ENCODE results near the gene REEP5. TPM values are rescaled to one million over a fixed set of nuclear protein-coding genes. Genes with fewer than 3 reads are reported as not detected.

REEP5 gene
- total and polyA plus RNA-seq, 4 donors: 41.5 to 182 (median 44.0) TPM

DNA sequence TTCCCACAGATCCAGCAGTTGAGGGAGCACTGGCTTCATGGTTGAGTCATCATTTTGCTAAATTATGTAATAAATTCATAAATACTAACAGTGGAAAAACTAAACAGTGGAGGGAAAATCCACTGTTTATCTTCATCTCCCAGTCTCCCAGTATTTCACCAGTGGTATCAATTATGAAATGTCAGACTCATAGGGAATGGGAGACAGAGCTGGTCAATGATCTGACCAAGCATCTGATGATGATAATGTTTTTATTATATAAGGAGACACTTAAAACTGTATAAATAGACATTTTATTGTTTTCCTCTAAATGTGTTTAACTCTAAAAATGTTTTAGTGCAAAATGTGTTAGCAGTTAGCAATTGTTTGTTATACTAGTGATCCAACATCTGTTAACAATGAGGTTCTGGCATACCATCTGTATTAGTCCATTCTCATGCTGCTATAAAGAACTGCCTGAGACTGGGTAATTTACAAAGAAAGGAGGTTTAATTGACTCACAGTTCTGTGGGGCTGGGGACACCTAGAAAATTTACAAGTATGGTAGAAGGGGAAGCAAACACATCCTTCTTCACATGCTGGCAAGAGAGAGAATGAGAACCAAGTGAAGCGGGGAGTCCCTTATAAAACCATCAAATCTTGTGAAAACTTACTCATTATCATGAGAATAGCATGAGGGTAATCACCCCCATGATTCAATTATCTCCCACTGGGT lies 11.8 kb upstream of the REEP5 start:
- Histone ChIP-seq H3K27ac (ENCODE audit: low read depth in 1 of 2, low read length in 2 of 2) (no peak overlapping the region), H3K36me3 (ENCODE audit: control insufficient read depth in 4 of 4, insufficient read depth in 3 of 4, low read depth in 1 of 4, low read length in 3 of 4) (no peaks in the 10 kb centered on the region), H3K4me3 (ENCODE audit: low read depth in 1 of 3, low read length in 3 of 3) (no peak overlapping the region), H3K4me1 (ENCODE audit: control insufficient read depth in 4 of 4, insufficient read depth in 4 of 4, low read length in 3 of 4) (no peaks in the 10 kb centered on the region), H3K27me3 (ENCODE audit: control insufficient read depth in 4 of 4, insufficient read depth in 4 of 4, low read length in 3 of 4) (no peaks in the 10 kb centered on the region), H3K9me3 (ENCODE audit: control insufficient read depth in 4 of 4, low read length in 3 of 4) (no peaks in the 10 kb centered on the region), H3K9ac (ENCODE audit: low read depth in 1 of 2, low read length in 2 of 2) (no peak overlapping the region)
- 98% methylated on average over 1 of the region's 1 CpG for WGBS
- TF ChIP-seq EGR1 (IDR thresholded peaks at IDR 0.05; ENCODE audit: low read depth in 2 of 2) (no peak), HNF4G (IDR thresholded peaks at IDR 0.05) (no peak), RXRA (IDR thresholded peaks at IDR 0.05) (no peak), JUND (IDR thresholded peaks at IDR 0.05) (no peak), ATF3 (IDR thresholded peaks at IDR 0.05) (no peak), MAX (IDR thresholded peaks at IDR 0.05) (no peak), RAD21 (IDR thresholded peaks at IDR 0.05) (no peak), HNF4A (conservative IDR thresholded peaks at IDR 0.05) (no peak), REST (IDR thresholded peaks at IDR 0.05) (no peak)
- TF ChIP-seq, protein P1, sequence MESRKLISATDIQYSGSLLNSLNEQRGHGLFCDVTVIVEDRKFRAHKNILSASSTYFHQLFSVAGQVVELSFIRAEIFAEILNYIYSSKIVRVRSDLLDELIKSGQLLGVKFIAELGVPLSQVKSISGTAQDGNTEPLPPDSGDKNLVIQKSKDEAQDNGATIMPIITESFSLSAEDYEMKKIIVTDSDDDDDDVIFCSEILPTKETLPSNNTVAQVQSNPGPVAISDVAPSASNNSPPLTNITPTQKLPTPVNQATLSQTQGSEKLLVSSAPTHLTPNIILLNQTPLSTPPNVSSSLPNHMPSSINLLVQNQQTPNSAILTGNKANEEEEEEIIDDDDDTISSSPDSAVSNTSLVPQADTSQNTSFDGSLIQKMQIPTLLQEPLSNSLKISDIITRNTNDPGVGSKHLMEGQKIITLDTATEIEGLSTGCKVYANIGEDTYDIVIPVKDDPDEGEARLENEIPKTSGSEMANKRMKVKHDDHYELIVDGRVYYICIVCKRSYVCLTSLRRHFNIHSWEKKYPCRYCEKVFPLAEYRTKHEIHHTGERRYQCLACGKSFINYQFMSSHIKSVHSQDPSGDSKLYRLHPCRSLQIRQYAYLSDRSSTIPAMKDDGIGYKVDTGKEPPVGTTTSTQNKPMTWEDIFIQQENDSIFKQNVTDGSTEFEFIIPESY (IDR thresholded peaks at IDR 0.05): no peak
- no peak for DNase-seq (ENCODE audit: low spot score)

DNA sequence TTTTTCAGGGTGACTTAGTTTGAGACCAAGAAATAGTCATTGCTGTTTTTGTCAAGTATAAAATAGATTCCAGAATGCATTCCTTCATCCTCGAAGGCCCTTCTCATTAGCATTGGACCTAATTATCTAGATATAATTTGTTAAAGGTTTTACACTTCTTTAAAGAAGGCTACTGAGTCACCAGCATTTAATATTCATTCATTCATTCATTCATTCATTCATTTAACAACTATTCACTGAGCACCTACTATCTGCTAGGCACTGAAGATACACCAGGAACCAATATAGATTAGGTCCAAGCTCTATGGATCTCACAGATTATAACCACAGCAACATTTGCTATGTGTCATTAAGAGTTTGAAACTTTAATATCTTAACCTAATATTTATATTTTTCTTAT lies 11.1 kb upstream of the REEP5 start:
- no peak for DNase-seq (ENCODE audit: low spot score)
- TF ChIP-seq RXRA (IDR thresholded peaks at IDR 0.05) (no peak), ATF3 (IDR thresholded peaks at IDR 0.05) (no peak), MAX (IDR thresholded peaks at IDR 0.05) (no peak), FOXA2 (IDR thresholded peaks at IDR 0.05) (no peak), HNF4G (IDR thresholded peaks at IDR 0.05) (no peak), GABPA (IDR thresholded peaks at IDR 0.05 in 1 of 2, conservative IDR thresholded peaks at IDR 0.05 in 1 of 2) (no peak)
- TF ChIP-seq, protein P1 (IDR thresholded peaks at IDR 0.05): no peak
- WGBS: 87% methylated on average over 1 of the region's 1 CpG
- no peaks in the 10 kb centered on the region for H3K9me3 ChIP-seq (ENCODE audit: control insufficient read depth in 4 of 4, low read length in 3 of 4)
- no peak overlapping the region for H3K4me3 ChIP-seq (ENCODE audit: low read depth in 1 of 3, low read length in 3 of 3)
- H3K36me3 ChIP-seq (ENCODE audit: control insufficient read depth in 4 of 4, insufficient read depth in 3 of 4, low read depth in 1 of 4, low read length in 3 of 4): no peaks in the 10 kb centered on the region
- no peaks in the 10 kb centered on the region for H3K27me3 ChIP-seq (ENCODE audit: control insufficient read depth in 4 of 4, insufficient read depth in 4 of 4, low read length in 3 of 4)
- peaks cover 0 to 1% (median 0%) of the 10 kb centered on the region in 4 donors for H3K4me1 ChIP-seq (ENCODE audit: control insufficient read depth in 4 of 4, insufficient read depth in 4 of 4, low read length in 3 of 4)
- H3K9ac ChIP-seq (ENCODE audit: low read depth in 1 of 2, low read length in 2 of 2): no peak overlapping the region
- H3K27ac ChIP-seq (ENCODE audit: low read depth in 1 of 2, low read length in 2 of 2): no peak overlapping the region
